ENCODE data around the gene GUCY1A2.
"Not testable (repeated sequence)": the region's sequence is repeated elsewhere in the genome, so short reads cannot be mapped to it uniquely, and the experiment has no call there.

The GUCY1A2 gene

GRCh38 chr11:106828576-106828975 lies 189.7 kb downstream of the GUCY1A2 start:
- DNase-seq, result no peak

GRCh38 chr11:106827687-106828086 lies 190.6 kb downstream of the GUCY1A2 start:
- no peak for DNase-seq

DNA sequence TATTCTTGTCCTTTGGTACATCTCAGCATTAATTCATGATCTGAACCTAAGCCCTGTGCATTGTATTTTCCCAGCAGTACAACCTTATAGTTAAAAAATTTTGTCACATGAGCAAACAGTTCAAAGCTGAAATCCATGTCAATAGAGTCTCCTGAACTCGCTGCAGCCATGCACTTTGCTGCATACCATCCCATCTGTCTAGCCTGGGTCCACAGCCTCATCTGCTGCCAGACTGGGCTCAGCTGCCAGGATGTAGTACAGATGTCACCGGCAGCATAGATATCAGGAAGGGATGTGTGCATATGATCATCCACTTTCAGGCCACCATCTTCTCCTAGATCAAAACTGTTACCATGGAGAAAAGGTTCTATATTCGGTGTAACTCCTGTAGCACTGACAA lies 191.7 kb downstream of the GUCY1A2 start:
- not testable (repeated sequence) for DNase-seq

DNA sequence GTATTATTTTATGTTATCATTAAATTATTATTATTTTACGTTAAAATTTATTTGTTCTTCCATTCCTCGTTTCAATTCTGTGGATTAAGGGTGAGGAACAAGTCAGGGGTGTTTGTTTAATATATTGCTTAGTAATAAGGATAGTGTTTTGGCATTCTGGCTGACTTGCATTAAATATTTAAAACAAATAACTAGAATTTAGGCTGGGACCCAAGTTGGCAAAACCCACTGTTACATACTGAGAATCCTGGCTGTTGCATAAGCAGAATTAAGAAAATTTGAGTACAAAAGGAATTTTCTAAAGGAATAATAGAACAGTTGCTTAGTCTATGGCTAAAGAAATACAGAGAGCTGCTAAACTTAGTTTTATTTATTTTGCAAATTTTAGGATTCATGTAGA lies 196.4 kb downstream of the GUCY1A2 start:
- DNase-seq, result no peak

- no peak for DNase-seq
Measured at GRCh38 chr11:106821291-106821690, 197.0 kb downstream of the GUCY1A2 start.

GRCh38 chr11:106818443-106818842 lies 199.8 kb downstream of the GUCY1A2 start:
- DNase-seq, result no peak

- DNase-seq, result no peak
Measured at GRCh38 chr11:106815209-106815608, 203.1 kb downstream of the GUCY1A2 start.

GRCh38 chr11:106813806-106814205 lies 204.5 kb downstream of the GUCY1A2 start:
- DNase-seq, result no peak

DNA sequence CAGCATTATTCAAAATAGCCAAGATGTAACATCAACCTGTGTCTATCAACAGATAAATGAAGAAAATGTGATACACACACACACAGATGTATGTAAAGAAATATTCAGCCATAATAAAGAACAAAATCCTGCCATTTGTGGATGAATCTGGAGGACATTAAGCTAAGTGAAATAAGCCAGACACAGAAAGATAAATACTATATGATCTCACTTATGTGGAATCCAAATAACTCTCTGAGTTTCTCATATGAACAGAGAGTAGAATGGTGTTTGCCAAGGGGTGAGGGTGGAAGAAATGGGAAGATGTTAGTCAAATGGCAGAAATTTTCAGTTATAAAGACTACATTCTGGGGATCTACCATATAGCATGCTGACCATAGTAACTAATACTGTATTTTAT lies 224.2 kb downstream of the GUCY1A2 start:
- no peak for DNase-seq

- no peak for DNase-seq
Measured at GRCh38 chr11:106789406-106789805, 228.9 kb downstream of the GUCY1A2 start.

GRCh38 chr11:106787454-106787853 lies 230.8 kb downstream of the GUCY1A2 start:
- DNase-seq, result no peak

DNA sequence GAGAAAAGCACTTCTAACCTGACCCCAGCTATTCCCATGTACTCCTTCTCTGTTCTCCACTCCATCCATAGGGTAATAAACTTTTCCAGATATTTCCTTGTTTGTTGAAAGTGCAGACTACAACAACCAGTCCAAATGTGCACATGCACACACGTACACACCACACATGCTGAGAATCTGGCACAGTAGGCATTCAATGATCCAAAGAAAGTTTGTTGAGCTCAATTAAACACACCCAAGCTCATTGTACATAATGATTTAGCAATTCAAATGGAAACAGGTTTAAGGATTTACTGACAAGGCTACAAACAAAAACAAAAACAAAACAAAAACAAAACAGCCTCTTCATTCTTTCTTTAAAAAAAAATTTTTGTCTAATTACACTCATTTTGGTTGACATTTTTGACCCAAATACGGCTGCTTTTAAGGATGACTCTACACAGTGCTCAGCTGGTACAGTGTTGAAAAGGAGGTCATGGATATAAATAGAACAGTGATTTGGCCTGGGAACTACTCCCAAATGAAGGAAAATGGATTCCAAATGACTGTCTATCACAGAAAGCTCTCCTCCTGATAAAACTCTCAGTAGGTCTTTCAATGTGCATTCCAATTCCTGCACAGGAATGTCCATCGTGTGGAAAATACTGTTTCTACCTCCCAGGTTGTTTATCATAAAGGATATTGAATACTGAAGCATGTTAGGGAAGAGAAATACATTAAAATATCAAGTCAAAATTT lies 232.2 kb downstream of the GUCY1A2 start:
- DNase-seq, result no peak

GRCh38 chr11:106777302-106777701 lies 241.0 kb downstream of the GUCY1A2 start:
- not testable (repeated sequence) for DNase-seq

DNA sequence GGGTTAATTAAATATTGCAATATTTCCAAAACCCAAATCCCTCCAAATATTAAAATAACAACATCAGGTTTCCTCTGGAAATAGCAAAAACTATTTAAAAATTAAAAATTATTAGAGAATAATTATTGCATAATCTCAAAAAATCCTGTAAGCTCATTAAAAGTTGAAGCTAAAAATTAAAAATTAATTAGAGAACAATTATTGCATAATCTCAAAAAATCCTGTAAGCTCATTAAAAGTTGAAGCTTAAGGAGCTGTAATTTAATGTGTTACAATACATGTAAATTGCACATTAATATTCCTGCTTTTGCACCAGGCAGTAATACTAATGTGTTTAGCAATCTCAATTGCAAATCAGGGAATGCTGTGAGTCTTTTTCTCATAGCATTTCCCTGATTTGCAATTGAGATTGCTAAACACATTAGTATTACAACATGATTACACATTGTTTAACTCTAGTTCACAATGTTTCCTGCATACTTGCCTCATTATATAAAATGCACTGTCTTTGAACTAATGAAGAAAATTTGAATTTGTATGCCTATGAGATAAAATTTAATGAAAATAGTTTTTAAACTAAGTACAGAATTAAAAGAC lies 247.7 kb downstream of the GUCY1A2 start:
- DNase-seq, result peak; percentile 51

DNA sequence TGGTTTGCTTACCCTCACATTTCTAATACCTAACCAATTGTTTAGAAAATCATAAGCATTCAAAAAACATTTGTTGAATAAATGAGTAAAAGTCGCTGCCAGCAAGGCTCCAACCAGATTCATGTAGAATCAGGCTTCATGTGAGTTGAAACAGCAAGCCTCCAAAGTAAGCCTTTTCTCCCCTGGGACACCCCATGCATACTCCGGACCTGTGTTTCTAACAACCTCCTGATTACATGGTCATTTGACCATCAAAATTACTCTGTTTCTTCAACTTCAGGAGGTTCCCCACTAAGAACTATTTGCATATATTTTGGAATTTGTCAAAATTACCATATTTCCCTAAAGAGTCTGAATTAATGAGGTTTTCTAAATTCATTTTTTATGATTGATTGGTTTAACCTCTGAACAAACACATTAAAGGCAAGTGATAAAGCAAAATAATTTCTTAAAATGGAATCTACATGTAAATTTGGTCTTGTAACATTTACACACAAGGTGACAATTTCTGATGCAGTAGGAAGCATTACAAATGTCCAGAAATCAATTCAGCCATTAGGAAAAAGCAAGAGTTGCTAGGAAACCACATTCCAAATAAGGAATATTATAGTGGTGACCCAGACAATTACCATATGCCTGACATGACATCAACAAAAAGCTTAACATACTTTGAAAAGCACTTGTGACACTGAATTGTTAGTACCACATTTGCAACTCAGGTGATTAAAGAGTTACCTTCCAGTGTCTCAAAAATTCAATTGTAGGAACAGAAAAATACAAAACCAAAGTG lies 252.6 kb downstream of the GUCY1A2 start:
- DNase-seq, result no peak

- DNase-seq, result no peak
Measured at GRCh38 chr11:106763501-106763900, 254.8 kb downstream of the GUCY1A2 start.

GRCh38 chr11:106761745-106762144 lies 256.5 kb downstream of the GUCY1A2 start:
- DNase-seq, result no peak

DNA sequence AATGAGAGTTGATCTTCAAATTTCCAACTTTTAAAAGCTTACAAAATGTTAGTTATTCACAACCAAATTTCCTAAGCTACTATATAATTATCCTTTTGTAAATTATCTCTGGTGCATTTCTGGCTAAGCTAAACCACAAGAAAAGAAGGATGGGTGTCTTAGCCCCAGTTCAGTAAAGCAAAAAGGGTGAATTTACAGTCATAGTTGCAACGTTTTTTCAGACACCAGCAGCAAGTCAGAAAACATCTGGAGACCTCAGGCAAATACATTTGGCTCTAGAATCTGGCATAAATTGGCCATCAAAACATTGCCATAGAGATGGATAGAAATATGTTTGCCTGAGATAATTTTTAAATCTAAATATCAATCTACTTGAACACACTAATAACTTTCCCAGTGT lies 257.0 kb downstream of the GUCY1A2 start:
- no peak for DNase-seq

- no peak for DNase-seq
Measured at GRCh38 chr11:106748059-106748458, 270.2 kb downstream of the GUCY1A2 start.

DNA sequence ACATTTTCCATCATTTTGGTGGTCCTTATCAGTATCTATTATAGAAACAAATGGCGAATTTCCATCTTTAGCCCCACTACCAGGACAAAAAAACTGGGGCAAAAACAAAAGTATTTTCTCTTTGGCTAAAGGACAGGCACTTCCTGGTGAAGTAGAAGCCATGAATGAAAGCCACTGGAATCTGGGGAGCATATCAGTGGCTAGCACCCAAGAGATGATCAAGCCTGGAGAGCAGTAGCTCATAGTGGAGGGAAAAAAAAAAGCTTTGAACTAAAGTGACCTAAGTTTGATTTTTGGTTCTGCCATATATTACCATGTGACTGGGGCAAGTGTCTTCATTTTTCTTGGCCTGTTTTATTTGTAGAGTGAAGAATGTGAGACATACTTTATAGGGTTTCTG lies 272.3 kb downstream of the GUCY1A2 start:
- DNase-seq, result no peak

- no peak for DNase-seq
Measured at GRCh38 chr11:106733635-106734034, 284.6 kb downstream of the GUCY1A2 start.

- no peak for DNase-seq
Measured at GRCh38 chr11:106728859-106729258, 289.4 kb downstream of the GUCY1A2 start.

GRCh38 chr11:106728379-106728778 lies 289.9 kb downstream of the GUCY1A2 start:
- DNase-seq, result no peak

GRCh38 chr11:106727256-106727655 lies 291.0 kb downstream of the GUCY1A2 start:
- no peak for DNase-seq
